Mesendoderm (in vitro differentiated cells): Measurements from ENCODE around the gene SCO1. TPM values are rescaled to one million over a fixed set of nuclear protein-coding genes. Genes with fewer than 3 reads are reported as not detected.
A peak's percentile ranks its signal among the peaks of the same experiment; 100 is the strongest.

Experiments used
- DNase-seq: peaks from one replicate; pipeline ENCODE4 v3.0.0; 2013
- H2AK5ac ChIP-seq: 2 replicates; pipeline ENCODE4 v1.6.1; 2013; ENCODE audit warnings: low read length, inconsistent platforms
- H2BK120ac ChIP-seq: 2 replicates; pipeline ENCODE4 v1.6.1; 2013; ENCODE audit warnings: low read depth, mild to moderate bottlenecking, low read length, moderate library complexity, mixed read lengths
- H2BK15ac ChIP-seq: replicated peaks from 2 replicates; pipeline ENCODE4 v1.6.1; 2013; ENCODE audit warnings: low read depth, mild to moderate bottlenecking, moderate library complexity
- H2BK5ac ChIP-seq: 2 replicates; pipeline ENCODE4 v1.6.1; 2013; ENCODE audit warnings: low read length, inconsistent platforms
- H3K18ac ChIP-seq: 2 replicates; pipeline ENCODE4 v1.6.1; 2013; ENCODE audit warnings: mild to moderate bottlenecking, low read length, mixed read lengths
- H3K23ac ChIP-seq: one replicate; pipeline ENCODE4 v1.6.1; 2013; ENCODE audit warnings: low read length
- H3K27ac ChIP-seq: 2 replicates; pipeline ENCODE4 v1.5.1; 2013; ENCODE audit warnings: low read depth, mild to moderate bottlenecking, inconsistent platforms, low read length, moderate library complexity
- H3K27me3 ChIP-seq: 2 replicates; pipeline ENCODE4 v1.6.1; 2013; ENCODE audit warnings: low read length, control low read depth, mild to moderate bottlenecking, inconsistent platforms; ENCODE audit not compliant: insufficient read depth, poor library complexity
- H3K36me3 ChIP-seq: 2 replicates; pipeline ENCODE4 v1.6.1; 2013; ENCODE audit warnings: low read length, inconsistent platforms; ENCODE audit not compliant: control insufficient read depth, insufficient read depth
- H3K4ac ChIP-seq: one replicate; pipeline ENCODE4 v1.6.1; 2013; ENCODE audit warnings: low read depth, mild to moderate bottlenecking, low read length, moderate library complexity
- H3K4me1 ChIP-seq: 2 replicates; pipeline ENCODE4 v1.6.1; 2013; ENCODE audit warnings: low read depth, low read length, inconsistent platforms; ENCODE audit not compliant: control insufficient read depth
- H3K4me2 ChIP-seq: 2 replicates; pipeline ENCODE4 v1.6.1; 2013; ENCODE audit warnings: low read length
- H3K4me3 ChIP-seq: 2 replicates; pipeline ENCODE4 v1.5.1; 2013; ENCODE audit warnings: mild to moderate bottlenecking, low read length
- H3K56ac ChIP-seq: one replicate; pipeline ENCODE4 v1.6.1; 2013; ENCODE audit warnings: low read length
- H3K79me1 ChIP-seq: 2 replicates; pipeline ENCODE4 v1.6.1; 2013; ENCODE audit warnings: low read length, inconsistent platforms
- H3K79me2 ChIP-seq: 2 replicates; pipeline ENCODE4 v1.6.1; 2013; ENCODE audit warnings: mild to moderate bottlenecking, low read length; ENCODE audit not compliant: control insufficient read depth, insufficient read depth
- H3K9ac ChIP-seq: 2 replicates; pipeline ENCODE4 v1.6.1; 2013; ENCODE audit warnings: low read length, inconsistent platforms
- H4K5ac ChIP-seq: one replicate; pipeline ENCODE4 v1.6.1; 2013; ENCODE audit warnings: low read length
- H4K8ac ChIP-seq: one replicate; pipeline ENCODE4 v1.6.1; 2013; ENCODE audit warnings: low read depth, mild to moderate bottlenecking, control low read depth, low read length, moderate library complexity
- WGBS: extraction: QIAGEN DNeasy Blood & Tissue Kit; methylation state at CpG from one replicate; pipeline ENCODE4 v1.1.7; 2013; ENCODE audit warnings: low lambda C conversion rate, missing lambda C conversion rate; ENCODE audit not compliant: insufficient coverage; ENCODE audit errors: extremely low coverage; 5-methylcytosine and 5-hydroxymethylcytosine counted together
- polyA plus RNA-seq, 2 experiments: library from polyadenylated mRNA; stranded (reverse); fragments of 200-250 nt; gene quantifications; one replicate each; pipeline ENCODE4 v1.2.3, GENCODE V29; 2013

The SCO1 gene
- 29.8 TPM for polyA plus RNA-seq (2013, experiment 1 of 2)
- 29.2 TPM for polyA plus RNA-seq (2013, experiment 2 of 2)

DNA sequence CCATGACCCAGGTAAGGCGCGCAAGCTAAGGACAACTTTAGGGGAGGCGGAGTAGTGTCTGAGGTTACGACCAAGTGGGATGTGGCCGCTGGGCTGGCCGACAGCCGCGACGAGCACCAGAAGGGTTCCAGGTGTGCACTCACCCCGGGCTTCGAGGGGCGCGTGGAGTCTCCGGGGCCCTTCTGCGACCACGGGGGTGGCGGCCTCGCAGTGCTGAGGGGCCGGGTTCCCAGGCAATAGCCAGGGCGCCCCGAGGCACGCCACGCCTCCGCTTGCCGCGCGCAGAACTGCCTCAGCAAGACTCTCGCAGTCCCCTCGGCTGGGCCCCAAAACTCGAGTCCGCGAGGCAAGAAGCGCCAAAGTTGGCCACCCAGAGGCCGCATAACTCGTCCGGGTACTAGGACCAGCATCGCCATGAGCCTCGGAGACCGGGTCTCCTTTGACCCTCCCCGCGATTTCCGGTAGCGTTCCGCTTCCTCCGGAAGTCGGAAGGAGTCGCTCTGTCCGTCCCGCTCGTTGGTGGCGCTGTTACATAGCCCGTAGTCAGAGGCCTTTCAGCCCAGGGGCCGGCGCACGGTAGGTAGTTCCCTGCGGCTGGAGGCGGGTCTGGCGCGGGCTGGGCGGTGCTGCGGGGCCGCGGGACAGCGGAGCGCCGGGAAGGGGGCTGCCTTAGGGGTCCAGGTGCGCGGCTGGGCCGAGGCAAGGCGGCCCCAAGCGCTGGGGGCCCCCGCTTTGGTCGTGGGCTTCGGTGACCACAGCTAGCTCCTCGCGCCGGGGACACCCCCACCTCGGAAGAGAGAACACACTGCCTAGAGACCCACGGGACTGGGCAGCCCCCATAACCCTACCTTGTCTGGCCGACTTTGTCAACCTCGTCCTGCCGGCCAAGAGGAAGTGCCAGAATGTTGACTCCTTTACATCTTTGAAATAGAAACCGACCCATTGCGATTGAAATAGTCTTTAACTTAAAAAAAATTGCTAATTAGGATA, at the start of gene SCO1, which contains the start of gene ADPRM:
Gene SCO1 (minus strand): TSS at position 442 of the 990 bp plus-strand sequence. CDS start 26 bp downstream, at position 416.
Gene ADPRM (plus strand): TSS at position 503 of the 990 bp plus-strand sequence. CDS start 7,333 bp downstream, outside the sequence.
- H3K4ac ChIP-seq: peak within 1 kb of the TSS; percentile 12
- H3K4me2 ChIP-seq: peak within 1 kb of the TSS; percentile 81
- no peak within 1 kb of the TSS for H2AK5ac ChIP-seq
- H2BK120ac ChIP-seq: no peak within 1 kb of the TSS
- no peaks in the 10 kb centered on the region for H3K4me1 ChIP-seq
- H3K56ac ChIP-seq: peak within 1 kb of the TSS; percentile 98
- H3K27ac ChIP-seq: peak within 1 kb of the TSS; percentile 93
- peak within 1 kb of the TSS; percentile 97 for H3K4me3 ChIP-seq
- H4K5ac ChIP-seq: peak within 1 kb of the TSS; percentile 47
- peaks cover 9% of the 10 kb centered on the region for H3K79me1 ChIP-seq
- peaks cover 32% of the 10 kb centered on the region for H3K79me2 ChIP-seq
- H2BK15ac ChIP-seq: no peak within 1 kb of the TSS
- peak within 1 kb of the TSS; percentile 75 for H3K23ac ChIP-seq
- peak within 1 kb of the TSS; percentile 82 for H2BK5ac ChIP-seq
- H3K9ac ChIP-seq: peak within 1 kb of the TSS; percentile 94
- H3K27me3 ChIP-seq: no peaks in the 10 kb centered on the region
- peak within 1 kb of the TSS; percentile 94 for H3K18ac ChIP-seq
- DNase-seq: peak; percentile 98
- H3K36me3 ChIP-seq: peaks cover 6% of the 10 kb centered on the region
- peak within 1 kb of the TSS; percentile 59 for H4K8ac ChIP-seq
- WGBS: no CpG with 5 or more reads among the region's 84 CpGs

GRCh38 chr17:10745231-10745630, 47.9 kb upstream of the SCO1 start:
- Histone ChIP-seq H3K36me3 (no peaks in the 10 kb centered on the region), H3K56ac (no peak overlapping the region), H3K79me2 (no peaks in the 10 kb centered on the region), H3K9ac (no peak overlapping the region), H2BK15ac (no peak overlapping the region), H3K79me1 (no peaks in the 10 kb centered on the region), H3K18ac (no peak overlapping the region), H2BK5ac (no peak overlapping the region), H4K8ac (no peak overlapping the region), H3K4me3 (no peak overlapping the region), H3K27me3 (no peaks in the 10 kb centered on the region), H3K4me1 (no peaks in the 10 kb centered on the region), H3K4ac (no peak overlapping the region), H3K27ac (no peak overlapping the region), H2BK120ac (no peak overlapping the region), H2AK5ac (no peak overlapping the region), H3K4me2 (no peak overlapping the region), H3K23ac (no peak overlapping the region), H4K5ac (no peak overlapping the region)
- DNase-seq: no peak
- no CpG with 5 or more reads among the region's 6 CpGs for WGBS

DNA sequence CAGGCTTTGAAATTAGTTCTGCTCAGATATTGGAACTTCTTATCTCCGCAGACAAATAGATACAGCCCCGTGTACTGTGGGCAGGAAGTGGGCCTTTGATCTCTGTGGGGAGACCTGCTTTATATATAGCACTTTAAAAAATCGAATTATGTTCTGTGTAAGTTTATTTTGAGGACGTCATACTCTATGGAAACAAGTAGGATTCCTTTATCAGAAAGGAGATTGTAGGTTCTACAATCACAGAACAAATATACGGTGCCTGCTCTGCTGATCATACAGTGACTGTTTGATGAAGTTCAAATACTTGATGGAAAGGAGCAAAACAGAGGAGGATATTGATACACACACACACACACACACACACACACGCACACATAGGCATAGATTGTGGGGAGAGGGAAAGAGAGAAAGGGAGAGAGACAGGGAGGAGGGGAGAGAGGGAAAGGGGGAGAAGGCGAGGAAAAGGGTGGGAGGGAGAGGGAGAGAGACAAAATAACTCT, 47.2 kb upstream of the SCO1 start:
- WGBS: no CpG with 5 or more reads among the region's 7 CpGs
- no peaks in the 10 kb centered on the region for H3K79me2 ChIP-seq
- H3K79me1 ChIP-seq: no peaks in the 10 kb centered on the region
- no peak overlapping the region for H3K56ac ChIP-seq
- H3K27ac ChIP-seq: no peak overlapping the region
- H3K9ac ChIP-seq: no peak overlapping the region
- H3K23ac ChIP-seq: no peak overlapping the region
- H4K8ac ChIP-seq: no peak overlapping the region
- H2BK120ac ChIP-seq: no peak overlapping the region
- no peak overlapping the region for H2AK5ac ChIP-seq
- no peaks in the 10 kb centered on the region for H3K27me3 ChIP-seq
- H2BK15ac ChIP-seq: no peak overlapping the region
- no peaks in the 10 kb centered on the region for H3K36me3 ChIP-seq
- H3K4me3 ChIP-seq: no peak overlapping the region
- DNase-seq: no peak
- H3K4me1 ChIP-seq: no peaks in the 10 kb centered on the region
- H2BK5ac ChIP-seq: no peak overlapping the region
- H3K4me2 ChIP-seq: no peak overlapping the region
- H4K5ac ChIP-seq: no peak overlapping the region
- H3K4ac ChIP-seq: no peak overlapping the region
- H3K18ac ChIP-seq: no peak overlapping the region

GRCh38 chr17:10743316-10744009, 46.1 kb upstream of the SCO1 start:
- H3K27me3 ChIP-seq: no peaks in the 10 kb centered on the region
- no peak for DNase-seq
- no peak overlapping the region for H4K5ac ChIP-seq
- no peaks in the 10 kb centered on the region for H3K4me1 ChIP-seq
- no peak overlapping the region for H2AK5ac ChIP-seq
- no peak overlapping the region for H3K56ac ChIP-seq
- H3K4me2 ChIP-seq: no peak overlapping the region
- no CpG with 5 or more reads among the region's 8 CpGs for WGBS
- no peak overlapping the region for H3K4ac ChIP-seq
- H2BK120ac ChIP-seq: no peak overlapping the region
- H2BK15ac ChIP-seq: no peak overlapping the region
- H3K18ac ChIP-seq: no peak overlapping the region
- H3K23ac ChIP-seq: no peak overlapping the region
- no peak overlapping the region for H3K27ac ChIP-seq
- H3K79me2 ChIP-seq: no peaks in the 10 kb centered on the region
- no peak overlapping the region for H2BK5ac ChIP-seq
- H3K9ac ChIP-seq: no peak overlapping the region
- H3K79me1 ChIP-seq: no peaks in the 10 kb centered on the region
- H4K8ac ChIP-seq: no peak overlapping the region
- no peak overlapping the region for H3K4me3 ChIP-seq
- no peaks in the 10 kb centered on the region for H3K36me3 ChIP-seq

- H3K79me2 ChIP-seq: no peaks in the 10 kb centered on the region
- WGBS: no CpG with 5 or more reads among the region's 6 CpGs
Observed at GRCh38 chr17:10742431-10742830, 45.1 kb upstream of the SCO1 start.

More at GRCh38 chr17:10742431-10742830, 45.1 kb upstream of the SCO1 start:
- Histone ChIP-seq H2BK5ac (no peak overlapping the region), H3K4ac (no peak overlapping the region), H2BK120ac (no peak overlapping the region), H3K79me1 (no peaks in the 10 kb centered on the region), H3K56ac (no peak overlapping the region), H3K18ac (no peak overlapping the region), H3K23ac (no peak overlapping the region), H4K8ac (no peak overlapping the region), H3K36me3 (no peaks in the 10 kb centered on the region), H3K27me3 (no peaks in the 10 kb centered on the region), H3K4me3 (no peak overlapping the region), H3K27ac (no peak overlapping the region), H2AK5ac (no peak overlapping the region), H3K4me1 (no peaks in the 10 kb centered on the region), H4K5ac (no peak overlapping the region), H3K4me2 (no peak overlapping the region), H3K9ac (no peak overlapping the region), H2BK15ac (no peak overlapping the region)
- DNase-seq: no peak
